ENCODE results near the gene RPL19.
"Not testable (repeated sequence)": the region's sequence is repeated elsewhere in the genome, so short reads cannot be mapped to it uniquely, and the experiment has no call there.

The RPL19 gene

DNA sequence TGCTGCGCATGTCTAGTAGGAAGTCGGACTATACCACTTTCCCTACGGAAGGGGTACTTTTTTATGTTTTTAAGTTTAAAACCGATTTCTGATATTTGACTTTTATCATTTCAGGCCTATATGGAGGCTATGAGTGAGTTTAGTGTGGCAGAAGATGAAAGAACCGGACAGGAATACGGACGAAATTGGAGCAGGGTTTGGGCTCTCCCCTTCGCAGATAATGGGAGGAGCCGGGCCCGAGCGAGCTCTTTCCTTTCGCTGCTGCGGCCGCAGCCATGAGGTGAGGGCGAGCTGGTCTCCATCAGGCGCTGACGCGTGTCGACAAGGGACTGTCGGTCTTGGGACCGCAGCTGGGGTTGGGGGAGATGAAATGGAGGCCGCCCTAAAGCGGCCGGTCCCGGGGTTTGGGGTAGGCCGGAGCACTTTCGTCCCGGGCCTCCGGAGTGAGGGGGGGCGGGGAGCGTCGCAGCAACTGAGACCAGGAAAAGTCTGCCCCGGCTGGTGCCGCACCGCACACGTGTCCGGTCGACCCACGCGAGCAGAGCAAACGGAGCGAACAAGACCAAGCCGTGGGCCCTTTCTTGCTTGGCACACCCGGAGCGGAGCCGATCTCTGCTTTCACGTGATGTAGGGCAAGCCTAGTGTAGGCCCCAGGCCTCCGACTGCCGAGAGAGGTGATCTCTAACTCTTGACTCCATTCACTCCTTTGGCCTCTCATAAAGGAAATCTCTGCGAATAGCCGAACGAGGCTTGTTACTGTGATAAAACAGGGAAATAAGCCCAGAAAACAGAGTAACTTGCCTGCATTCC lies at the start of gene RPL19:
RPL19 (plus strand) TSS at position 214 of the 810 bp plus-strand sequence; CDS start at position 276, 62 bp downstream.
- no peak for DNase-seq

DNA sequence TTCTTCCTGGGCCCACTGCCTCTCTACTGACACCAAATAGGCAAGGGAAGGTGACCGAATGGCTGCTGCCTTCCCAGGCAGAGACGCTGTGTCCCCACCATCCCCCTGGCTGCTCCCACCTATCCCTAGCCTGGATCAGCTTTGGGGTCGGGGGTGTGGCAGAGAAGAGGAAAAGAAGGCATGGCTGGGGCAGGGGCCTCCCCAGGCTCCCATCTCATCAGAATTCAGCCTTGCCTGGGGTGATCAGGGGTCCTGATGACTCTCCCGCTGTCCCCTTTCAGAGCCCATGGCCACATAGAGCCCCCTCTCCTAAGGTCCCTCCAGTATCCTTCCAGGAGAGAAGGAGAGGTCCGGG lies 49.3 kb upstream of the RPL19 start:
- no peak for DNase-seq

DNA sequence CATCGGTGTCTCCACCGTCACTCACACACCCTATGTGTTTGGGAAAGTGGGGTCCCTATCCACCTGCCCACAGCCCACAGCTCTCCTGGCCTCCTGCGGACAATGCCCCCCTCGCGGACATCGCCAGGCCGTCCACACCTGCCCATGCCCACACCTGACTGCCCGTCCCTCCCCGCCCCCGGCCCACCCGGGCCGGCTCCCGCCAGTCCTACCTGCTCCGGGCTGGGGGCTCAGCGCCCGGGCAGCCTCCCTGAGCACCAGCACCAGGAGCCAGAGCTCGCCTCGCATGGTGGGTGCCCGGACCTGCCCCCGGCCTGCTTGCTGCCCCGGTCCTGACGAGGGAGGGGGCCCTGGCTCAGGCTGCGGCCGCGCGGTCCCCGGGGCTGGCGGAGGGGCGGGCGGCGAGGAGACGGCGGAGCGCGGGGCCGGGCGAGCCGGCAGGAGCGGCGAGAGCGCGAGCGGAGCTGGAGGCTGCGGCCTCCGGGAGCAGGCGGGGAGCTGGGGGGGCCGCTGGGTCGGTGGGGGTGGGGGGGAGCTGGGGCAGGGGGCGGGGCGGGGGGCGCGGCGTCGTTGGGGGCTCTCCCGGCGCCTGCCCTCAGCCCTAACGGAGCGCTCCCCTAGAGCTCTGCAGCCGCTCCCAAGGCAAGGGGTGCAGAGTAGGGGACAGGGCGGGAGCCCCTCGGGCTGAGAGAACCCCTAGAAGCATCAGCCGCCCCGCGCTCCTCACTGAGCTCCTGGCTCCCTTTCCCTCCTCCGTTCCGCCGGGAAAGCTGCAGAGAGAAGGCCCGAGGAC lies 48.7 kb upstream of the RPL19 start, which contains the start of gene PLXDC1:
PLXDC1 (minus strand) TSS at position 488 of the 793 bp plus-strand sequence; CDS start at position 288, 200 bp downstream.
- no peak for DNase-seq

DNA sequence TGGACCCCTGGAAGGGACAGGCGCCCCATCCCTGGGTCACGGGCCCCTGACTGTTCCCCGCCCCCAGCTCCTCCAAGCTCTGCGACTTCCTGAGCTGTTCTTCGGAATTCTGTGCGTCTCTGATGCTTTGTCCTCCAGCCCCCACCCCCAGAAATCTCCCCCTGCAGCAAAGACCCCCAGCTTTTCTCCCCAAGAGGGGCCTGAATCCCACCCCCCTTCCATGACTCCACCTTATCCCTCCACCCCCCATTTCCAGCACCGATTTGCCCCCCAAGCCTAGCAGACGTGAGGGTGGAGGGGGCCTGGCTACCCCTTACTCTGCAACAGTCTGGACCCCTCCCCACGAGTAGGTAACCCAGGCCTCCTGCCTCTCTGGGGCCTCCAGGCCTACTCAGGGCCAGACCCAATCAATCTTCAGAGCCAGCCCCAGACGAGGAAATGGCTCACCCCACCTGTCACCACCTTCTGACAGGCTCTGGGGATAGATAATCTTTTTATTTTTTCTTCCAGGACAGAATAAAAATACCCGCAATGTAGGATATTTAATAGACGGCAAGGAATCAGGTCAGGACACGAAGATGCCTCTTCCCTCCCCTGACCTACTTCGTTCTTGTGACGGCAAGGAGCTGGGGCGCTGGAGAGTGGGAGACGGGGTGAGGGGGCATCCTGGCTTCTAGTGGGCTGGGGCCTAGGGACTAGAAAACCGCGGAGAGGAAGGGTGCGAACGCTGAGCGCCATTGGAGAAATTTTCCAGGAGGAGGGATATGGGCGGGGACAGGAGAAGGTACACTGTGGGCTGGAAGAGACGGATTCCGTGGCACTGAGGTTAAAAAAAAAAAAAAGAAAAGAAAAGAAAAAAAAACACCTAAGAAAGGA lies 47.9 kb upstream of the RPL19 start:
- DNase-seq = no peak

DNA sequence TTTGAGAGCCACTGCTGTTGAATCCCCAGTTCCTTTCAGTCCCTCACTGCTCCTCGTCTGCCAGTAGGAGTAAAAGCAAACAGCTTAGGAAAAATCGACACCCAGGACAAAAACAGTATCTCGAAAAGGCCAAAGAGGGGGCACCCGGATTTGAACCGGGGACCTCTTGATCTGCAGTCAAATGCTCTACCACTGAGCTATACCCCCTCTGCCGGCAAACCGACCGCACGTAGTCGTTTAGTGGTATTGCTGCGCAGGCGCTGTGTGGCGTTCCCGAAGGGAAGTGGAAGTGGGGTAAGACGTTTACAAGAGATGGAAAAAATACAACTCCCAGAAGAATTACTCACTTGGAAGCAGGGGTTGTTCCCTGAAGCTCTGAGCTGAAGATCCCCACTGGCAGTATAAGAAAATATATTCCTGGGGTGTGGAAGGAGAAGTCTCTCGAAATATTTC lies 46.5 kb upstream of the RPL19 start:
- DNase-seq = peak; percentile 57

DNA sequence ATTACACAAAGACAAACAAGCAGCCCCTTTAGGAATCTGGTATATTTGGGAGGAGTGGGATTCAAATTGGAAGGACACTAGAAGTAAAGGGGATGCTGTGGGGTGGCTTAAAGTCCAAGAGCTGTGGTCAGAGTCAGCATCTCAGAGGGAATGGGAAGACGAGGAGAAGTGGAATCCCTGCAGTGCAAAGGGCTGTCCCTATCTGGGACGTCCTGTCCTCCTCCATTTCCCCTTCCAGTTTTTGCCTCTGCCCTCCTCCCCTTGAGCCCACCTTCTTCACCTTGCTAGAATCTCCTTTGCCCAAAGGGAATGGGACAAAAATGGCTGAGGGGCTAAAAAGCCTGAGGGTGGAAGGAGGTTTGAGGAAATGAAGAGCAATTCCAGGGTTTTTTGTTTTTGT lies 44.4 kb upstream of the RPL19 start:
- DNase-seq = no peak

DNA sequence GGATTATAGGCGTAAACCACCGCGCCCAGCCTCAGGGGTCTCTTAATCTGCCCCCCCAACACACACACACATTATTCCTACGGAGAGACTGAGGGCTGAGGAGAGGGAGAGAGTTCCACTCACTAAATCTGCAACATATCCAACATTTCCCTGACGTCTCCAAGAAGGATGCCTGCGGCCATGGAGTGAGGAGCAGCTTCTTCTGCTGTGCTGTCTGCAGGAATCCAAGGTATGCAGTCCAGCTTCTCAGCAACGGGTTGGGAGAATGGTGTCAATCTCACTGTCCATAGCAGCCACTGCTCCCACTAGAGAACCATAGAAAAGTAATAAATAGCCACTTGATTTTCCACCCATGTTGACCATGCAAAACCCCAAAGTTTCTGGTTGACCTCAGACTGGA lies 43.6 kb upstream of the RPL19 start:
- DNase-seq = no peak

DNA sequence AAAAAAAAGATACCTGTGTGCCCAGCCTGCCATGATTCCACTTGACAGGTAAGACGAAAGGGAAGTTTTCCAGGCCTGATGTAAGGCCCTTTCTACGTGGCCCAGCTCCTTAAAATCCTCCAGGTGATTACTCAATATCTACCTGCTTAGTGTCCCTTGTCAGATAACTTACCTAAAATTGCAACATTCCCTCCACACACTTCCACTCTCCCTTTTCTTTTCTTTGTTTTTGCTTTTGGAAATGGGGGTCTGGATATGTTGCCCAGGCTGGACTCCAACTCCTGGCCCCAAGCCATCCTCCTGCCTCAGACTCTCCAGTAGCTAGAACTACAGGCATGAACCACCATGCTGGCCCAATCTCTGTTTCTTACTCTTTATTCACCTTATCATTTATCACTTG lies 41.5 kb upstream of the RPL19 start:
- DNase-seq = no peak

DNA sequence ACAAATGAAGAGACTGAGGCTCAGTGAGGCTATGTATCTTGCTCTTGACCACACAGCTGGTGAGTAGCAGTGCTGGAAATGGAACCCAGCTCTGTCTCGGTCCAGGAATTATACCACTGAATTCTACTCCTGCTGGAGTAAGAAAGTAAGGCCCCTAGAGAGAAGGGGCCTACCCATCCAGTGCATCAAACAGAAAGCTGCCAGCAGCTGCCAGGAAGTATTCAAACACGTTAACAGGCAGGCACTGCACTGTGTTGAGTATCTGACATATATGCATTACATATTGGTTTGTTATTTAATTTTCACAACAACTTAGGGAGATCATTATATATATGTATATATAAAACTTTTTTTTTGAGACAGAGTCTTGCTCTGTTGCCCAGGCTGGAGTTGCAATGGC lies 38.1 kb upstream of the RPL19 start:
- no peak for DNase-seq

DNA sequence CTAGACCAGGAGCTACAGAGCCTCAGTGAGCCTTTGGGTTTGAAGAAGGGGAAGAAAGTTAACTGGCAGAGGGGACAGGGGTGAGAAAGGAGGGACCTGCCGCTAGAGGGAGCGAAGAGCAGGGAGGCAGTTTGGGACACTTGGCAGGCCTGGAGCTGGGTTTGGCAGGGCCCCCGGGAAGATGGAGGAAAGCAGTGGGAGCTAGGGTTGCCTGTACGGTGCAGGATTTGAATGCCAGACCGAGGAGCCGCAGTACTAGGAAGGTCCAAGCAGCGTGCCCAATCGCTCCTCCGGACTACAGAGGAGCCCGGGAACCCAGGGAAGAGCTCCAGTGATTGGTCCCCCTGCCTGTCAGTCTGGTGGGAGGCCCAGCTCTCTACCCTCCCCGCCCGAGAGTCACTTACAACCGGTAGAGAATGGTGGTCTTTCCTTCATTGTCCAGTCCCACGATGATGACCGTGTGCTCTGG lies 35.4 kb upstream of the RPL19 start:
- DNase-seq = no peak

DNA sequence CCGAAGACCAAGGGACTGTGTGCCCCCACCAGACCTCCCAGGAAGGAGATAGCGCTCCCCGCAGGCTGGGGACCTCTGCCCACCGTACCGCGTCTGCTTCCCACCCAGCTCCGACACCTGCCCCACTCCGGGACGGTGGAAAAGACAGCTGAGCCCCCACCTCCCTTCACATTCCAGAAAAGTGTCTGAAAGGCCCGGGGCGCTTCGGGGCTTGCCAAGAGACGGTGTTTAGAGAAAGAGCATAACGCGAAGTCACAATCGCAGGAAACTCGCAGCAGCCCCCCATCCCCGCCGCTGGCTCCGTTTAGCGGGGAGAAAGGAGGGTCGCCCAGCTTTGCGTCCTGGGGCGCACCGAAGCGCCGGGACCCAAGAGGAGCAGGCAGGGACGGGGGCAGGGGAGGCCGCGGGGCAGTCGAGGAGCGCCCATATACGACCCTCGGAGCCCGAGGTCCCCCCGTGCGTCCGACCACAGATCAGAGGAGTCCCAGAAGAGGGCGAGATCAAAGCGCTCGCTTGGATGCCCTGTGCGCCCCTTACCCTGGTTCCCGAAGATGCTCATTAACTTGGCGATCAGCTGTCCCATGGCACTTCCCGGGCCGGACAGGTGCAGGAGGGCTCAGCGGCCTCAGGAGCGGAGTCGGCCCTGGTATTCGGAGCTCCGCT lies 34.8 kb upstream of the RPL19 start:
- DNase-seq = no peak

DNA sequence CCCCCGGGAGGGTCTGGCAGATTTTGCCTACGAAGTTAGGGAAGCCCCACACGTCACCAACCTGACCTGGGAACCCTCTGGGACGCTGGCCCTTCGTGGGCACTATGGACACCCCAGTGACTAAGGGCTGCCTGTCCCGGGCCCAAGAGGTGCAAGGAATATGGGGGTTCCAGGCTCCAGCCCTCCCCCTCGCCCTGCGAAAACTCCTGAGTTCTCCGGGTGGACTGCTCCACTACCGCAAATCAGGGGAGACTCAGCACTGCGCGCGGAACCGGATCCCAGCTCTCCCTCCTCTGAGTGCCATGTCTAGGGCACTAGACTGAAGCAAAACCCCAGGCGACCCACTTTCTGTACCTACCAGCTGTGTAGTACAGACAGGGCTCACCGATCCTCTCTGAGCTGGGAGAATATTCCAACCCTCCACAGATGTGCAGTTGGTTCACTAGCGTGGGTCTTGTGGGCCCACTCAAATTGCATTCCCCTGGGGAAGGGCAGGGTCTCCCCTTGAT lies 34.2 kb upstream of the RPL19 start, which contains the start of gene ARL5C:
ARL5C (minus strand) TSS at position 321 of the 509 bp plus-strand sequence. CDS start 401 bp downstream, outside the sequence.
- no peak for DNase-seq

DNA sequence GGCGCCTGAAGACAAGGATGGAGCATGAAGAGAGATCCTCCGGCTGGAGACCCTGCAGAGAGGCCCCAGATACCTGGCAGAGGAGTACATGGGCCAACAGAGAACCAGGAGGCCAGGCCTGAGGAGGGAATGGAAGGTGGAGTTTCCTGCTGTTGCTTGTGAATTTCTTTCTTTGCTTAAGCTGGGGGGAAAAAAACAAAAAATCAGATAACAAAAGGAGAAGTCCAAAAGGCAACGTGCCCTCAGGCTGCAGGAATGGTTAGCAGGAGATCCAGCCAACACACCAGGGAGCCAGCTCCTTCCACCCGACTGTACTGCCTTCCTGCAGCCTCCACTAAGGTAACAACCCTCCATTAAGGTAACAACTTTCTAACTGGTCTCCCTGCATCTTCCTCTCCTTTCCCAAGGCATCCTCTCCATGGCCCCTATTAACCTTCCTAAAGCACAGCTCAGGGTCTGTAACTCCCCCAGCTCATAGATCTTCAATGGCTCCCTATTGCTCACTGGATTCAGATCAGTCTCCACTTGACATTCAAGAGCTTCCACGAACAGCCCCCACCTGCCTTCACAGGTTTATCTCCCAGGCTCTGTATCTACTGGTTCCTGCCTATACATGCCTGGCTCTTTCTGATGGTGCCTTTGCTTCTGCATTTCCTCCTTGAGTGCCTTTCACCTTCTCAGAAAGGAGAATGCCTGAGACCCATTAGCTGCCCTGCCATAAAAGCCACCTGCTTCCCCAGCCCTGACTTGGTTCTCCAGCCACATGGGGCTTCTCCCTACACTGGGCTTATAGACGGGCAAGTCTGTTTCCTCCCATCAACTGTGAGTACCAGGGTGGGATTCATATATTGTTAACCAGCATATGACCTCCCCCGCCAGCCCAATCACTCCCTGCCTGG lies 33.4 kb upstream of the RPL19 start:
- no peak for DNase-seq

DNA sequence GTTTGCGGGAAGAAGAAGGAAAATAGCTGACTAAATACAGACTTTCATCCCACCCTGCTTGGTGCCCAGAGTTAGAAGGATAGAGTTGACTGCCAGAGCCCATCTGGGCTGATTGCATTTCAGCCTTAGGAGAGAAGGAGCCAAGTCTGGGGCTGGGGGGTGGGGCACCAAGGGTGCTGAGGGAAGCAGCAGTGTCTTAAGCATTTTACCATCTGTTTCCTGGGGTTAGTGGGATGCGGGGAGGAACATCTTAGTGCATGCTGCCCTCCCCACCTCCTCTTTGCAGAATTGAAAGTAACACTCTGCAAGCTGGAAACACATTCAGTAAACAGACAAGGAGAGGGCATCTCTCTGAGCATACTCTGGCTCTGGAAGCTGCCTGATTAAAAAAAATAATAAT lies 32.6 kb upstream of the RPL19 start:
- no peak for DNase-seq

DNA sequence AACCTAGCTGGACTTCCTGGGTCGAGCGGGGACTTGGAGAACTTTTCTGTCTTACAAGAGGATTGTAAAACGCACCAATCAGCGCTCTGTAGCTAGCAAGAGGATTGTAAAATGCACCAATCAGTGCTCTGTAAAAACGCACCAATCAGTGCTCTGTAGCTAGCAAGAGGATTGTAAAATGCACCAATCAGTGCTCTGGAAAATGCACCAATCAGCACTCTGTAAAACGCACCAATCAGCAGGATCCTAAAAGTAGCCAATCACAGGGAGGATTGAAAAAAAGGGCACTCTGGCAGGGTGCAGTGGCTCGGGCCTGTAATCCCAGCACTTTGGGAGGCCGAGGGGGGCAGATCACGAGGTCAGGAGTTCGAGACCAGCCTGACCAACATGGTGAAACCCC lies 31.6 kb upstream of the RPL19 start:
- DNase-seq = not testable (repeated sequence)

DNA sequence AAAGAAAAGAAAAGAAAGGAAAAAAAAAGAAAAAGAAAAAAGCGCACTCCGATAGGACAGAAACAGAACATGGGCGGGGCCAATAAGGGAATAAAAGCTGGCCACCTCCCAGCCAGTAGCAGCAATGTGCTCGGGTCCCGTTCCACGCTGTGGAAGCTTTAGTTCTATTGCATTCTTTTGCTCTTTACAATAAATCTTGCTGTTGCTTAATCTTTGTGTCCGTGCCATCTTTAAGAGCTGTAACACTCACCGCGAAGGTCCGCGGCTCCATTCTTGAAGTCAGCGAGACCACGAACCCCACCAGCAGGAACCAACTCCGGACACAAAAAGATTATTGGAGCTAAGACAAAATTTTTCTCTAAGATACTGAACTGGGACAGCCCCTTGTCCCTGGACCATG lies 31.0 kb upstream of the RPL19 start:
- no peak for DNase-seq

DNA sequence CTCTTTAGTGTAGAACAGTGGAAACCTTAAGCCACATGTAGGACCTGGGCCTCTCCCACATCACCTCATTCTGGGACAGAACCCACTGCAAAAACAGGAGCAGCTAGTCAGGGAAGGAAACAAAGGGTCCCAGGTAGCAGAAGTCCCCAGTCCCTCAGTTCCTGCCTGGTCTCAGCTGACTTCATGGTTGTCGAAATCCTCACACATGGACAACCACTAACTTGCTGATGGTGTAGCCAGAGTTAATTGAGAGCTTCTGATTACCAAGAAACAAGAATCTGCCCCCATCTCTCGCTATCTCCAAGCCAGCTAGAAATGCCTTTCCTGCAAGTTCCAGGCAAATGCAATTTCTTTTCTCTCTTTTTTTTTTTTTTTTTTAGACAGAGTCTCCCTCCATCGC lies 30.6 kb upstream of the RPL19 start:
- DNase-seq = no peak

DNA sequence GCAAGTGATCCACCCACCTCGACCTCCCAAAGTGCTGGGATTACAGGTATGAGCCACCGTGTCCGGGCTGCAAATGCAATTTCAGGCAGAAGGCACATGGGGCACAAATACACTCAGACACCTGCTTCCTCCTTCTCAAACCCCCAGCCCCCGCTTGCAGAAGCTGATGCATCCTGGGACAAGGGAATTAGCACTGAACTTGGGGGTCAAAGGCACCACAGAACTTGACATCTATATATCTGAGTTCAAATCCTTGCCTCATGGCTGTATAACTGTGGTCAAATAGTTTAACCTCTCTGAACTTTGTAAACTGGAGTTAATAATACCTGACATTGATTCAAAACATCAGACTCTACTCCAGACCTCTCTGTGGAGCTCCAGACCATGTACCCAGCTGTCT lies 30.0 kb upstream of the RPL19 start:
- no peak for DNase-seq

DNA sequence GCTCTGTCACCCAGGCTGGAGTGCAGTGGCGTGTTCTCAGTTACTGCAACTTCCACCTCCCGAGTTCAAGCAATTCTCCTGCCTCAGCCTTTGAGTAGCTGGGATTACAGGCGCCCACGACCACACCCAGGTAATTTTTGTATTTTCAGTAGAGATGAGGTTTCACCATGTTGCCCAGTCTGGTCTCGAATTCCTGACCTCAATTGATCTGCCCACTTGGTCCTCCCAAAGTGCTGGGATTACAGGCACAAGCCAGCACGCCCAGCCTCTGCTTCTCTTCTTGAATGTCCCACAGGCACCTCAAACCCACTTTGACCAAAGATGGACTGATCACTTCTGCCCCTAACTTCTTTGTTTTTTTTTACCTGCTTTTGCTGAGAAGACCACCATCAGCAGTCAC lies 29.5 kb upstream of the RPL19 start:
- DNase-seq = no peak

DNA sequence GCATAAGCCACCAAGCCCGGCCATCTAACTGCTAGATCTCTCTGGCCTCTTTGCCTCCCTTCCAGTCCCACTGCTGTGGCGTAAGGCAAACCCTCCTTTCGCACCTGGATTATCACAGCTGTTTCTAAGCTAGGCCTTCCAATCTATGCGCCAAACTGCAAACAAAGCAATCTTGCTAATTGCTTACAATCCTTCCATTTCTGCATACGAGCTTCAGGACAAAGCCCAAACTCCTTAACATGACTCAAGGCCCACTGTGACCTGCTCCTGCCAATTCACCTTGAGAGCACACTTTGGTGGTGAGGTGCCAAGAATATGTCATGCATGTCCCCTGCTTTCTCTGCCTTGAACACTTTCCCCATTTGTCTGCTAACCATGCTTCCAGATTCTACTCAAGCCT lies 28.1 kb upstream of the RPL19 start:
- no peak for DNase-seq

DNA sequence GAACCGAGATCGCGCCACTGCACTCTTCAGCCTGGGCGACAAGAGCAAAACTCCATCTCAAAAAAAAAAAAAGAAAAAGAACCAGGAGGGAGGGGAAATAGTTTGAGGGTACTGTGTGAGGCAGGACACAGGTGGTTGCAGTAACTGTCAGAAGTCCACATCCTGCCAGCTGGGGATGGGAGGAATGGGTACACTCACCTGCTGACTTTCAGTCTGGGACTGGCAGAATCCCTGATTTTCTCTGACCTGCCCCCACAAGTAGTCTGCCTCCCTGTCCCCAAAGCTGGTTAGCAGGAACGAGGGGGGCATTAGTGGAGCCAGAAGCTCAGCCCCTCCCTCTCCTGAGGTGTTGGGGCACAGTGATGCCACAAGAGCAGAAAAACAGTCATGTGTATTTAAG lies 27.0 kb upstream of the RPL19 start:
- no peak for DNase-seq
